WERI-Rb-1 (cell line): Measurements from ENCODE around the gene MCM3.
A peak's percentile ranks its signal among the peaks of the same experiment; 100 is the strongest.

Experiments used
- DNase-seq: peaks from one replicate; pipeline ENCODE4 v3.0.0-alpha.2; 2020
- H3K27ac ChIP-seq: fragments of 250-450 bp; sonication (Bioruptor Pico); 2 replicates; pipeline ENCODE4 v1.5.1; 2020; ENCODE audit warnings: mild to moderate bottlenecking, moderate library complexity
- H3K27me3 ChIP-seq: fragments of 250-450 bp; sonication (Bioruptor Pico); 2 replicates; pipeline ENCODE4 v1.5.1; 2021; ENCODE audit warnings: mild to moderate bottlenecking, low read depth, moderate library complexity; ENCODE audit not compliant: insufficient read depth, severe bottlenecking
- H3K36me3 ChIP-seq: fragments of 250-450 bp; sonication (Bioruptor Pico); 2 replicates; pipeline ENCODE4 v1.5.1; 2020; ENCODE audit warnings: mild to moderate bottlenecking, moderate library complexity
- H3K4me3 ChIP-seq: 2 replicates; pipeline ENCODE4 v1.5.1; 2011; ENCODE audit warnings: low read depth, mild to moderate bottlenecking, control low read depth, low read length
- H3K9me3 ChIP-seq: fragments of 250-450 bp; sonication (Bioruptor Pico); 2 replicates; pipeline ENCODE4 v1.5.1; 2021; ENCODE audit warnings: mild to moderate bottlenecking, moderate library complexity; ENCODE audit not compliant: severe bottlenecking
- CTCF ChIP-seq: IDR thresholded peaks from 2 replicates; pipeline ENCODE4 v1.5.1; 2011; ENCODE audit warnings: low read depth, mild to moderate bottlenecking, control low read depth, inconsistent platforms, low read length

MCM3 gene

GRCh38 chr6:52301326-52301725 is 16.8 kb upstream of the MCM3 start:
- no peak for DNase-seq
- Histone ChIP-seq H3K27ac (no peak overlapping the region), H3K9me3 (peaks cover 12% of the 10 kb centered on the region), H3K27me3 (no peaks in the 10 kb centered on the region), H3K36me3 (no peaks in the 10 kb centered on the region), H3K4me3 (no peak overlapping the region)
- TF ChIP-seq CTCF, result no peak

- Histone ChIP-seq H3K36me3 (no peaks in the 10 kb centered on the region), H3K9me3 (peaks cover 19% of the 10 kb centered on the region), H3K27ac (no peak overlapping the region), H3K27me3 (no peaks in the 10 kb centered on the region), H3K4me3 (no peak overlapping the region)
- no peak for TF ChIP-seq CTCF
- no peak for DNase-seq
Measured at GRCh38 chr6:52300489-52300931, 16.0 kb upstream of the MCM3 start.

- TF ChIP-seq CTCF, result no peak
- H3K27ac ChIP-seq, result no peak overlapping the region
Measured at GRCh38 chr6:52299653-52300052, 15.1 kb upstream of the MCM3 start.

GRCh38 chr6:52297433-52297832 is 12.9 kb upstream of the MCM3 start:
- TF ChIP-seq CTCF, result no peak
- H3K4me3 ChIP-seq, result no peak overlapping the region
- no peak overlapping the region for H3K27ac ChIP-seq
- no peak for DNase-seq
- H3K27me3 ChIP-seq, result no peaks in the 10 kb centered on the region
- H3K36me3 ChIP-seq, result no peaks in the 10 kb centered on the region
- peaks cover 19% of the 10 kb centered on the region for H3K9me3 ChIP-seq

More at GRCh38 chr6:52299653-52300052, 15.1 kb upstream of the MCM3 start:
- no peaks in the 10 kb centered on the region for H3K27me3 ChIP-seq
- H3K9me3 ChIP-seq, result peaks cover 19% of the 10 kb centered on the region
- no peak overlapping the region for H3K4me3 ChIP-seq
- DNase-seq, result no peak
- no peaks in the 10 kb centered on the region for H3K36me3 ChIP-seq

- H3K27ac ChIP-seq, result peak overlapping the region; percentile 21
Measured at GRCh38 chr6:52293067-52293466, 8.5 kb upstream of the MCM3 start.

More at GRCh38 chr6:52293067-52293466, 8.5 kb upstream of the MCM3 start:
- Histone ChIP-seq H3K36me3 (no peaks in the 10 kb centered on the region), H3K4me3 (no peak overlapping the region), H3K27me3 (no peaks in the 10 kb centered on the region), H3K9me3 (peaks cover 15% of the 10 kb centered on the region)
- no peak for TF ChIP-seq CTCF
- DNase-seq, result peak; percentile 45
